GM18520 (cell line): Measurements from ENCODE around the gene NCKAP1.
"Not testable (repeated sequence)": the region's sequence is repeated elsewhere in the genome, so short reads cannot be mapped to it uniquely, and the experiment has no call there.

ENCODE experiments used
- ATAC-seq: cut with Tn5 transposase; IDR thresholded peaks from one replicate; pipeline ENCODE4 v1.9.1; 2021; ENCODE audit not compliant: unreplicated experiment

Gene NCKAP1

GRCh38 chr2:183038341-183039300 is at the start of gene NCKAP1:
TSS of gene NCKAP1 (minus strand) at chr2:183038457. CDS start at chr2:183038099, 358 bp downstream.
- peak; percentile 60 for ATAC-seq

- no peak for ATAC-seq
These were observed 43.7 kb upstream of the NCKAP1 start for GRCh38 chr2:183081911-183082310.

- ATAC-seq, result no peak
These were observed 41.0 kb upstream of the NCKAP1 start for GRCh38 chr2:183079139-183079775.

GRCh38 chr2:183078464-183079138 is 40.3 kb upstream of the NCKAP1 start, which contains the start of gene DUSP19:
TSS of gene DUSP19 (plus strand) at chr2:183078747. CDS start at chr2:183078934, 187 bp downstream.
- ATAC-seq, result peak; percentile 79

GRCh38 chr2:183078163-183078463 is 39.9 kb upstream of the NCKAP1 start:
- no peak for ATAC-seq

- ATAC-seq, result no peak
These were observed 33.9 kb upstream of the NCKAP1 start for GRCh38 chr2:183072177-183072576.

GRCh38 chr2:183070942-183071844 is 32.9 kb upstream of the NCKAP1 start:
- ATAC-seq, result no peak

- ATAC-seq, result no peak
These were observed 30.9 kb upstream of the NCKAP1 start for GRCh38 chr2:183069174-183069573.

- ATAC-seq, result no peak
These were observed 30.3 kb upstream of the NCKAP1 start for GRCh38 chr2:183068561-183068960.

- ATAC-seq, result no peak
These were observed 24.8 kb upstream of the NCKAP1 start for GRCh38 chr2:183063083-183063482.

GRCh38 chr2:183060571-183061231 is 22.4 kb upstream of the NCKAP1 start:
- no peak for ATAC-seq

- no peak for ATAC-seq
These were observed 21.3 kb upstream of the NCKAP1 start for GRCh38 chr2:183059561-183059960.

- ATAC-seq, result peak; percentile 24
These were observed 19.2 kb upstream of the NCKAP1 start for GRCh38 chr2:183057333-183057985.

GRCh38 chr2:183049420-183049819 is 11.2 kb upstream of the NCKAP1 start:
- ATAC-seq, result no peak

- not testable (repeated sequence) for ATAC-seq
These were observed 9.3 kb upstream of the NCKAP1 start for GRCh38 chr2:183047486-183048125.

- not testable (repeated sequence) for ATAC-seq
These were observed 5.3 kb upstream of the NCKAP1 start for GRCh38 chr2:183043580-183043979.

- ATAC-seq, result no peak
These were observed 2.3 kb upstream of the NCKAP1 start for GRCh38 chr2:183040604-183041003.

GRCh38 chr2:183037553-183038340 is 510 bp downstream of the NCKAP1 start:
- peak; percentile 21 for ATAC-seq
